Neural progenitor cell (in vitro differentiated cells): ENCODE data around the gene AIFM3.

Experiments
- EZH2 ChIP-seq: fragments of 200-600 bp; sonication (generic); IDR thresholded peaks from 2 replicates; pipeline ENCODE4 v1.6.1; 2017; ENCODE audit warnings: antibody characterized with exemption, mild to moderate bottlenecking, moderate library complexity
- TF ChIP-seq, protein P1 (sequence below): fragments of 200-600 bp; sonication (generic); IDR thresholded peaks from 2 replicates; pipeline ENCODE4 v1.5.1; 2017; ENCODE audit warnings: antibody characterized with exemption, mild to moderate bottlenecking

DNA sequence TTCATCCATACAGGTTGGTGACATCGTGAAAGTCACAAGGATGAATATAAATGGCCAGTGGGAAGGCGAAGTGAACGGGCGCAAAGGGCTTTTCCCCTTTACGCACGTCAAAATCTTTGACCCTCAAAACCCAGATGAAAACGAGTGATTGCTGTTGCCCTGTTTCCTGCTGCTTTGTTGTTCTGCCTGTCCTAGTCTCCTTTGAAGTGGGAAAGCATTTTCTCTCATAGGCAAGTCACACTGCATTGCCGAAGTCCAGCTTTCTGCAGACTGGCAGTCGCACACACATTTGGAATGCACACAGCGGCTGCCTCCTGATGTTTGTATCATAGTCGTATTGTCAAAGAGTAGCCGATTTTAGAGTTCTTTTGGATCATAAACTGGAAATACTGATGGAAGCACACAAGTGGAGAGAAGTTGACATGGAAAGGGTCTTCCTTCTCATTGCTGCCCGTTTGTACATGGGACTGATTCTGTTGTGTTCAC lies 17.3 kb upstream of the AIFM3 start:
- TF ChIP-seq, protein P1, sequence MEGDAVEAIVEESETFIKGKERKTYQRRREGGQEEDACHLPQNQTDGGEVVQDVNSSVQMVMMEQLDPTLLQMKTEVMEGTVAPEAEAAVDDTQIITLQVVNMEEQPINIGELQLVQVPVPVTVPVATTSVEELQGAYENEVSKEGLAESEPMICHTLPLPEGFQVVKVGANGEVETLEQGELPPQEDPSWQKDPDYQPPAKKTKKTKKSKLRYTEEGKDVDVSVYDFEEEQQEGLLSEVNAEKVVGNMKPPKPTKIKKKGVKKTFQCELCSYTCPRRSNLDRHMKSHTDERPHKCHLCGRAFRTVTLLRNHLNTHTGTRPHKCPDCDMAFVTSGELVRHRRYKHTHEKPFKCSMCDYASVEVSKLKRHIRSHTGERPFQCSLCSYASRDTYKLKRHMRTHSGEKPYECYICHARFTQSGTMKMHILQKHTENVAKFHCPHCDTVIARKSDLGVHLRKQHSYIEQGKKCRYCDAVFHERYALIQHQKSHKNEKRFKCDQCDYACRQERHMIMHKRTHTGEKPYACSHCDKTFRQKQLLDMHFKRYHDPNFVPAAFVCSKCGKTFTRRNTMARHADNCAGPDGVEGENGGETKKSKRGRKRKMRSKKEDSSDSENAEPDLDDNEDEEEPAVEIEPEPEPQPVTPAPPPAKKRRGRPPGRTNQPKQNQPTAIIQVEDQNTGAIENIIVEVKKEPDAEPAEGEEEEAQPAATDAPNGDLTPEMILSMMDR: no peak
- no peak for TF ChIP-seq EZH2
